H1 (cell line): ENCODE results near the gene NTN1.

Experiments
- CBX5 ChIP-seq: fragments of 300-800, 300-1000 bp; sonication (generic); IDR thresholded peaks from 2 replicates; pipeline ENCODE4 v1.7.1; 2016; ENCODE audit warnings: antibody characterized with exemption, low read length, low read depth
- CHD1 ChIP-seq: IDR thresholded peaks from 2 replicates; pipeline ENCODE4 v1.6.1; 2012; ENCODE audit warnings: low read depth, low read length, improper control_type of control experiment
- CTCF ChIP-seq, 3 experiments: IDR thresholded peaks; 1 replicate in 2 of 3; 2 replicates in 1 of 3; pipeline versions ENCODE4 v1.5.1 to v1.6.1; 2011; ENCODE audit warnings: low read length in 3 of 3, mild to moderate bottlenecking in 3 of 3, inconsistent platforms in 2 of 3, low read depth in 1 of 3, moderate library complexity in 1 of 3; ENCODE audit not compliant: insufficient read depth in 1 of 3; ENCODE audit errors: control extremely low read depth in 1 of 3
- NANOG ChIP-seq: IDR thresholded peaks from 2 replicates; pipeline ENCODE4 v1.6.1; 2011; ENCODE audit warnings: low read length, low read depth, mild to moderate bottlenecking, inconsistent platforms; ENCODE audit not compliant: insufficient read depth, poor library complexity, severe bottlenecking
- SIRT6 ChIP-seq: IDR thresholded peaks from one replicate; pipeline ENCODE4 v1.7.1; 2012; ENCODE audit warnings: low read length, inconsistent platforms

GRCh38 chr17:9006175-9006767 lies 15.0 kb upstream of the NTN1 start:
- TF ChIP-seq CBX5 = no peak
- no peak for TF ChIP-seq CTCF (IDR thresholded peaks at IDR 0.05; ENCODE audit: control extremely low read depth in 1 of 3, insufficient read depth in 1 of 3, low read depth in 1 of 3, low read length in 3 of 3)
- TF ChIP-seq NANOG = no peak
- no peak for TF ChIP-seq SIRT6
- TF ChIP-seq CHD1 = no peak
